Adrenal gland (tissue), 5 donors: Measurements from ENCODE around the gene C2CD3.

Experiments used
- CTCF ChIP-seq, 6 experiments: fragments of 450-650 bp in 4 of 6; fragments of 200-600 bp in 2 of 6; sonication (generic) in 1 of 6; IDR thresholded peaks; 1 replicate in 5 of 6; 2 replicates in 1 of 6; pipeline versions ENCODE4 v1.5.1 to v1.8.0; 2016 to 2021; ENCODE audit warnings: antibody characterized with exemption in 6 of 6, mild to moderate bottlenecking in 2 of 6, moderate library complexity in 1 of 6
- POLR2A ChIP-seq, 2 donors: fragments of 450-650 bp; IDR thresholded peaks; one replicate each; pipeline ENCODE4 v1.6.1; 2017; ENCODE audit warnings: antibody characterized with exemption in 2 of 2, mild to moderate bottlenecking in 2 of 2, moderate library complexity in 1 of 2
- donor health status: DM: no; HTN: no; CAD: no.

DNA sequence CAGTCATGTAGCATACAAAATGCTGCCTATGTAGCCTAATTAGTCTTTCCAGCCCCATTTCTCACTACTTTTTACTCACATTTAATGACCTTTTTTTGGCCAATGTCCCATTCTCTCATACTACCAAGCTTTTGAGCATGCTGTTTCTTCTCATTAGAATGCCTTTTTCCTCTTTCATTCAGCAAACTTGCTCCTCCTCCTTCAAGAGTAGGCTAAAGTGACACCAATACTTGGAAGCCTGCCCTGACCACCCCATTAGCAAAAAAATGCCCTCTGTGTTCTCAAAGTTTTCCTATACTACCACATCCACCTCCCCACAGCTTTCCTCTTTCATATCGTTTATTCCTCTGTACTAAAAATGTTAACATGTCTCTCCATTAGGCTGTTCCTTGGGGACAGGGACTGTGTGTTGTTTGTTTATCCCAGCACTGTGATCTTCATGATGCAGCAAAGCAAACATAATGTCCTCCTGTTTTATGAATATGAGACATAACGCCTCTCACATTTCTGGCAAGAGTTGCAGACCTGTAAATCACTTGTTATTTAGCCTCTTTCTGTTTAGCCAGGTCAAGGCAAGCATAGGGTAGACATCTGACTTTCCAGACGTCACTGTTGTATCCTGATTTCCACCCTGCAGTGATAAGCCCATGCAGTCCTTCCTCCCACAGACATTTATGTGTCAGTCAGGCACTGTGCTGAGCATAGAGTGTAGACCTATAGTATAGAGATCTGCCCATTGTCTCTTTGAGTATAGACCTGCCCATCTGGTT lies 99.9 kb downstream of the C2CD3 start:
- TF ChIP-seq POLR2A (IDR thresholded peaks at IDR 0.05), result no peak
- no peak for TF ChIP-seq CTCF (IDR thresholded peaks at IDR 0.05)
